ENCODE data around the gene NUP43.
"Not testable (repeated sequence)": the region's sequence is repeated elsewhere in the genome, so short reads cannot be mapped to it uniquely, and the experiment has no call there.

NUP43 gene, protein sequence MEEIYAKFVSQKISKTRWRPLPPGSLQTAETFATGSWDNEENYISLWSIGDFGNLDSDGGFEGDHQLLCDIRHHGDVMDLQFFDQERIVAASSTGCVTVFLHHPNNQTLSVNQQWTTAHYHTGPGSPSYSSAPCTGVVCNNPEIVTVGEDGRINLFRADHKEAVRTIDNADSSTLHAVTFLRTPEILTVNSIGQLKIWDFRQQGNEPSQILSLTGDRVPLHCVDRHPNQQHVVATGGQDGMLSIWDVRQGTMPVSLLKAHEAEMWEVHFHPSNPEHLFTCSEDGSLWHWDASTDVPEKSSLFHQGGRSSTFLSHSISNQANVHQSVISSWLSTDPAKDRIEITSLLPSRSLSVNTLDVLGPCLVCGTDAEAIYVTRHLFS

GRCh38 chr6:149746147-149746946 lies at the start of gene NUP43:
NUP43 (minus strand) TSS chr6:149746529; CDS start chr6:149746495, 34 bp downstream.
- DNase-seq (ENCODE audit: low spot score), result peak; percentile 93

- DNase-seq (ENCODE audit: low spot score), result no peak
Observed at GRCh38 chr6:149783551-149783950, 37.2 kb upstream of the NUP43 start.

DNA sequence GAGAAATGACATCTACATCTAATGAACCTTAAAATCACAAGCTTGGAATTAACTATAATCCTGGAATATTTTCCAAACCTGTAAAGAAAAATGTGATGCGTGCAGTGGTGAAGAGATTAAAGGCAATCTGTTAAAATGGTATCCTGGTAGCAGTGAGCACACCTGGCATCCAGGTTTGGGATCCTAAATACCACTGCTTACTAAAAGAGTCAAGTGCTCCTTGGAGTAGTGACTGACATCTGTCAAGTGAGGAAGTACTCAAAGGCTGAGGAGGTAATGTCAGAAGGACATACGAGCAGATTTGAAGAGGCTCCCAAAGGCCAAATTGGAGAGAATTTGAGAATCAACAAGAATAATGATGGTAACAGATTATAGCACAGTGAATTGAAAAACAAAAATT lies 36.0 kb upstream of the NUP43 start:
- no peak for DNase-seq (ENCODE audit: low spot score)

DNA sequence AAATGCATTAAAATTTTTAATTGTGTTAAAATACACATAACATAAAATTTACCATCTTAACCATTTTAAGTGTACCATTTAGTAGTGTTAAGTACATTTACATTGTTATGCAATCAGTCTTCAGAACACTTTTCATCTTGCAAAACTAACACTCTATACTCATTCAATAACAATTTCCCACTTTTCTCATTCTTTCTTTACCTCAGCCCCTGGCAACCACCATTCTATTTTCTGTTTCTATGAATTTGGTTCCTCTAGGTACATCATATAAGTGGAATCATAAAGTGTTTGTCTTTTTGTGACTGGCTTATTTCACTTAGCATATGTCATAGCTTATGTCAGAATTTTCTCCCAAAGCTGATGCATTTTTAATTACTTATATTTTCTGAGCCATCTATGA lies 35.4 kb upstream of the NUP43 start:
- DNase-seq (ENCODE audit: low spot score), result no peak

GRCh38 chr6:149779644-149779963 lies 33.3 kb upstream of the NUP43 start:
- no peak for DNase-seq (ENCODE audit: low spot score)

DNA sequence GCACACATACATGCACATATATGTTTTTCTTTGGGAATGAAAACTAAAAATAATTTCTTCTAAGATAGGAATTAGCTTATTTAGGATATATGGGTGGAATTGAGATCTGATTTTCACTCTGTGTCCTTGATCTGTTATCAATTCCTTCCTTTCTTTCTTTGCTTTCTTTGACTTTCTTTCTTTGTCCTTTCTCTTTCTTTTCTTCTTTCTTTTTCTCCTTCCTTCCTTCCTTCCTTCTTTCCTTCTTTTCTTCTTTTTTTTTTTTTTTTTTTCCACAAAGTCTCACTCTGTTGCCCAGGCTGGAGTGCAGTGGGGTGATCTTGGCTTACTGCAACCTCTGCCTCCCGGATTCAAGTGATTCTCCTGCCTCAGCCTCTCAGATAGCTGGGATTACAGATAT lies 31.3 kb upstream of the NUP43 start:
- no peak for DNase-seq (ENCODE audit: low spot score)

DNA sequence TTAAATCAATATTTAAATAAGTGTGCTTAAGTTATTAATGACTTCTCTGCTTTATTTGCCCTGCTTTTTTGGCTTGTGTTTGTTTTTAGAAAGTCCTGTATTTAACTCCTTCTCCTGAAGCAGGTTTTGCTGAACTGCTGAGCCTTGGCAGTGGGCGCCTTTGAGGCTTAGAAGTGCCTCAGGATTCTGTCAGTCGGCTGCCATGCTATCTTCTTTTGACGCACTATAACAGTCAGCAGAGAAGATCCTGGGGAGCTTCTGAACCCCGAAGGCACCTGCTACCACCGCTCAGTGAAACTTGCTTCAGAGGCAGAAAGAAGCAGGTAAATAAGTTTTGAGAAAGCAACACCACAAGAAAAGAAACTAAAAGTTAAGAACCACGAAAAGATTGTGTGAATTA lies 25.6 kb upstream of the NUP43 start:
- DNase-seq (ENCODE audit: low spot score), result no peak

DNA sequence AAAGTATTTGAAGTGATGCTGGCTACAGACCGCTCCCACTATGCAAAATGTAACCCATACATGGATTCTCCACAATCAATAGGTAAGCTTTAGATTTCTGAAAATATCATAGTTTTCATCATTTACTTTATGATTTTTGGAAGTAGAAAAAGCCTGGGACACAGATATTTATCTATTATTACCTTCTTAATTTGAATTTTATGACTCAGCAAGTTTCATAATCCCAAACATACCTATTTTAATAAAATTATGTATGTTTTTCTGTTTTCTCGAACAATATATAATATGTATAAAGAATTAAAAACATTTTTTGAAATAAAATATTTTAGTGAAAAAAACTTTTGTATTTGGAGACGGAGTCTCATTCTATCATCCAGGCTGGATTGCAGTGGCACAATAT lies 24.9 kb upstream of the NUP43 start:
- DNase-seq (ENCODE audit: low spot score), result no peak

GRCh38 chr6:149769676-149770075 lies 23.3 kb upstream of the NUP43 start:
- DNase-seq (ENCODE audit: low spot score), result no peak

DNA sequence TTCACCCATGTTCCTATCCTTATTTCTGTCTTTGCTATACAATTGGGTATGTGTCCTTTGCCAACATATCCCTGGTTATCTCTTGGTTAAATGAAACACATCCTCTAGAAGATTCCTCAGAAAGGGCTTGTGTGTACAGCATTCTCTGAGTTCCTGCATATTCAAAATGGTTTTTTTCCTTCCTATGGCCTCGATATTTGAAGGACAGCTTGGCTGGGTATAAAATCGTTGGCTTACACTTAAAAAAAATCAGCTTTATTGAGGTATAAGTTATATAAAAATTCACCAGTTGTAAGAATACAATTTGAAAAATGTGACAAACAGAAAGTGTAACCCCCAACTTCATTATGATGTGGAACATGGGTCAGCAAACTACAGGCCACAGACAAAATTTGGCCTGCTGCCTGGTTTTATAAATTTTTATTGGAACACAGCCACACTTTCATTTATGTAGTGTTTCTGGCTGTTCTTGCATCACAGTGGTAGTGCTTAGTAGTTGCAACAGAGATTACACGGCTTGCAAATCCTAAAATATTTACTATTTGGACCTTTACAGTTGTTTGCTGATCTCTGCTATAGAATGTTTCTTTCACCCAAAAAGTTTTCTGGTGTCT lies 19.9 kb upstream of the NUP43 start:
- DNase-seq (ENCODE audit: low spot score), result peak; percentile 13

DNA sequence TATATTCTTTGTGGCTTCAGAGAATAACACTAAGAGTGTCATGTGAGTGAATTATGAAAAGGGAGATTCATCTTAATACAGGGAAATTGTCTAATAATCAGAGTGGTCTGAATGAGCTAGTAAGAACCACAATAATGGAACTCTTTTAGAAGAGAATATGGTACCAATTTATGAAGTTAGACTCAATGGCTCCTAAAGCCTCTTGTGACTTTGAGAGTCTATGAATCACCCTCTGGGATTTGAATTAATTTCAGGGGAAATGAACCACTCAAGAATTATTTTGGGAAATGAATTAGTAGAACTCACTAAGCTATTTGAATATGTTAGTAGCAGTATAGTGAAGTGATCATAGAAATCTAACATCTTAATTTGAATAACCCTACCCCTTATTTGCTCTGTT lies 17.5 kb upstream of the NUP43 start:
- DNase-seq (ENCODE audit: low spot score), result no peak

DNA sequence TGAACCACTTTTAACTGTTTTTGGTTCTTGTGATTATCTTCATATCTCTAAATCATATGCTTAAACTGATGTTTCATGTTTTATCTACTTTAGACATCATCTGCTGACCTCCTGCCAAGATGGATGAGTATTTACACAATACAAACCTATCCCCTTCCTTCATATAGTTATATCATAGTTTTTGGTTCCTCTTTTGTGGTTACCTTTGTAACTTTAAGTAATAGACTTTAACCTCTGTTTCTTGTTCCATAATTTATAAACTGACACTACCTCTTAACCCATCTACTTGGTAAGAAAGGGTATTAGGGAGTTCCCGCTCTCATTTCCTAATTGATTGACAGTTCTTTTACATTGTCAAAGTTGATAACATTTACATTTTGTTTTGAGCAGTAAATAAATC lies 15.1 kb upstream of the NUP43 start:
- no peak for DNase-seq (ENCODE audit: low spot score)

DNA sequence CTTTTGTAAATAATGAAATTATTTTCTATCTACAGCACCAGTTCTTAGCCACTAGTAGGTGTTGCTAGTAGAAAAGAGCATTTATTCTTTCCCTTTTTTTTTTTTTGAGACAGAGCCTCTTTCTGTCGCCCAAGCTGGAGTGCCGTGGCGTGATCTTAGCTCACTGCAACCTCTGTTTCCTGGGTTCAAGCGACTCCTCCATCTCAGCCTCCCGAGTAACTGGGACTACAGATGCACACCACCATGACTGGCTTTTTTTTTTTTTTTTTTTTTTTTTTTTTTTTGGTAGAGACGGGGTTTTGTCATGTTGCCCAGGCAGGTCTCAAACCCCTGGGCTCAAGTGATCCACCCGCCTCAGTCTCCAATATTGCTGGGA lies 9.9 kb upstream of the NUP43 start:
- DNase-seq (ENCODE audit: low spot score), result no peak

- no peak for DNase-seq (ENCODE audit: low spot score)
Observed at GRCh38 chr6:149755300-149756260, 9.3 kb upstream of the NUP43 start.

DNA sequence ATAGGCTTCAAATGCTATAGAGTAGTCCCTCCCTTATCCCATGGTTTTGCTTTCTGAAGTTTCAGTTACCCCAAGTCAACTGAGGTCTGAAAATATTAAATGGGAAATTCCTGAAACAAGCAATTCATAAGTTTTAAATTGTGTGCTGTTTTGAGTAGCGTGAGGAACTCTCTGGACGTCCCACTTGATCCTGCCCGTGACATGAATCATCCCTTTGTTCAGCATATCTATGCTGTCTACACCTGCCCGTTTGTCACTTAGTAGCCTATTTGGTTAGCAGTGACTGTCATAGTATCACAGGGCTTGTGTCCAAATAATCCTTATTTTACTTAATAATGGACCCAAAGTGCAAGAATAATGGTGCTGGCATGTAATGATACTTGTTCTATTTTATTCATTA lies 8.2 kb upstream of the NUP43 start:
- no peak for DNase-seq (ENCODE audit: low spot score)

- not testable (repeated sequence) for DNase-seq (ENCODE audit: low spot score)
Observed at GRCh38 chr6:149753374-149753637, 7.0 kb upstream of the NUP43 start.

GRCh38 chr6:149752600-149753373 lies 6.5 kb upstream of the NUP43 start:
- no peak for DNase-seq (ENCODE audit: low spot score)

- DNase-seq (ENCODE audit: low spot score), result not testable (repeated sequence)
Observed at GRCh38 chr6:149751920-149752319, 5.6 kb upstream of the NUP43 start.

DNA sequence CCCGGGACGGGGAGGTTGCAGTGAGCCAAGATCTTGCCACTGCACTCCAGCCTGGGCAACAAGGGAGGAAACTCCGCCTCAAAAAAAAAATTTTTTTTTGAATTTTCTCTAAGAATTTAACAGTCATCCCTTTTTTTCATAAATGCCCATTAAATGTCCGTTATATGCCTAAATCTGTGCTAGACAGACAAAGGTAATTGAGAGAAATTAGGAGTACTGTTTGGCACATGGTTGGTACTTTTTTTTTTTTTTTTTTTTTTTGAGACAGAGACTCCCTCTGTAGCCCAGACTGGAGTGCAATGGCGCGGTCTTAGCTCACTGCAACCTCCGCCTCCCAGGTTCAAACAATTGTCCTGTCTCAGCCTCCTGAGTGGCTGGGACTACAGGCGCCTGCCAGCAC lies 4.9 kb upstream of the NUP43 start:
- no peak for DNase-seq (ENCODE audit: low spot score)

DNA sequence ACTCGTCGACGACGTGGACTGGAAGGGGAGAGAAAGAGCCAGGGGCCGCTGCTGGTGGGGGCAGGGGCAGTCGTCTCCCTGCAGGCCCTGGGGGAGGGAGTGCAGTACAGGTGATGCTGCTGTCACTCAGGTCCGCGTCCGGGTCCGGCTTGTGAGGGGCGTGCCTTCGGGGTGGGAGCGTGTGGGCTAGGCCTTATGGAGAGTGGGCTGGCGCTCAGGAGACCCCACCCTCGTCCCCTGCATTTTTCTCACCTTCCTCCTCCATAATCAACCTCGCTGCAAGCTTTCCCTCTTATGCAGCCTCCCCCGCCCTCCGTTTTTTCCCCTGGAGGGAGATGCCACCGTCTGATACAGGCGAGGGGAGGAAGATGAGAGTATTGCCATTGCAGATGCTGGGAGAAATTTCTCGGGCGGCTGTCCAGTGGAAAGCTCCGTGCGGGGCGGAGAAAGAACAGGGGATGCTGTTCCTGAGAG lies 3.8 kb upstream of the NUP43 start:
- peak; percentile 46 for DNase-seq (ENCODE audit: low spot score)

DNA sequence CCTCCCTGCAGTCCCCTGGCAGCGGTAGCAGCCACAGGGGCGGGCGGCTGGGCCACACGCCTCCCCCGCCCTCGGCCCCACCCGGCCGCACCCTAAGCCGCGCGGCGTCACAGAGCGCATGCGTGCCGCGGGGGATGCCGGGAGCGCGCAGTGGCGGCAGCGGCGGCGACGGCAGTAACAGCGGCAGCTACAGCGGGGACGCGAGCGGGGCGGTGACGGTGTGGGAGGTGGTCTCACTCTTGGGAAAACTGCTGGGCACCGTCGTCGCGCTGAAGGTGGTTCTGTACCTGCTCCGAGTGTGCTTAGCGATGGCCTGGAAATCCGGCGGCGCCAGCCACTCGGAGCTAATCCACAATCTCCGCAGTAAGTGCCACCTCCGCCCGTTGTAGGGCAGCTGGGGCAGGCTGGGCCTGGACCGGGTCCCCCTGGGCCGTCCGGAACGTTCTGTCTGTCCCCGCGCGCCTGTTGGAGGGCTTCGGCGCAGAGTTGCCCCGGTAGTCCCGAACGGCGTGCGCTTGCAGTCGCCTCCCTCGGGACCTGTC lies 3.3 kb upstream of the NUP43 start, which contains the start of gene PCMT1:
TSS of gene PCMT1 (plus strand) at position 148 of the 542 bp plus-strand sequence. CDS start at position 309, 161 bp downstream.
- DNase-seq (ENCODE audit: low spot score), result peak; percentile 93

Measured in LoVo (cell line).